Measurements from ENCODE around the gene CYFIP1.

DNA sequence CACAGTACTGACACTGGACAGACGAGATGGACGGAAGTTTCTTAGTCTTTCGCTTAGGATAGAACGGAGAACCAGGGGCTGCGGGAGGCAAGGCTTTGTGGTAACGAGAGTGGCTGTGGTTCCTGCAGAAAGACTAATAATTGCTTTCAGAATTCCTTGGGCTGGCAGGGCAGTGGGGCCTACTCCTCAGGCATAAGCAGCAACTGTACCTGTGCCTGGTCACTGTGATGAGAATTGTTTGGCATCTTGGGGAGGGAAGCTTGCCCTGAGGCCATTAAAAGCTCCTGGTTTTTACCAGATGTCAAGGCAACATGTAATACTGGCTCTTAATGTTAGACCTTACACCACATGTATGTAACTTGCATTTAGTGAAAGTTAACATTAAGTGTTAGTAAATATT is 134.1 kb downstream of the CYFIP1 start:
- TF ChIP-seq CTCF (IDR thresholded peaks at IDR 0.05; ENCODE audit: insufficient read depth, low read length, poor library complexity, severe bottlenecking) (no peak), EZH2phosphoT487 (conservative IDR thresholded peaks at IDR 0.05; ENCODE audit: low read length) (no peak)

Data from SU-DHL-6 (cell line).